ENCODE data around the gene CCL17.

Gene CCL17

DNA sequence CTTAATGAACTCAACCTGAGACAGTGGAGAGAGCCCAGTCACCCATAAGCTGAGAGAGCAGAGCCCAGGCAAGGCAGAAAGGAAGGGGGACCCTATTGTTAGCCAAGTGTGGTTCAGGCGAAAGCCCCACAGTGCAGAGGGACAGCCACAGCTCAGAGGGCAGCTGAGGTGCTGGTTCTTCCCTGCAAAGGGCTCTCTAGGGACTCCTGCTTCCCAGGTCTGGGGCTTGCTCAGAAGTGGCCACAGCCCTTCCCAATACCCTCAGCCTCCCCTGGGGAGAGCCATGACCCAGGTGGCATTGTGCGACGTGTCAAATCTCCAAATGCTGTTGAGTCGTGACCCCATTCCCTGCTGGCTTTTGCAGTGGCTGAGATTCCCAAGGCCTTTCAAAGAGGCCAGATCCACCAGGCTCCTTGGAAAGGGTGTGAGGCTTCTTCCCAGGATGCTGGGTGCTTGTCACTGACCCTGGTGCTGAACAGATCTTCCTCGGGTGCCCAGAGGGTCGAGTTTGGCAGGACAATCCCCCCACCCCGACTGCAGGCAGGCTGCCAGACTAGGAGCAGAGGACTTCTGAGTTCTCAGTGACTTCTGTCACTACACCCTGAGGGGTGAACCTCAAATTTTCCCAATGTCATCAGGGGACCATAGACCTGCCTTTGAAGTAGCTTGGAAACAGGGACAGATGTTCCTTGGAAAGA is 2.5 kb upstream of the CCL17 start:
- no peak for DNase-seq

DNA sequence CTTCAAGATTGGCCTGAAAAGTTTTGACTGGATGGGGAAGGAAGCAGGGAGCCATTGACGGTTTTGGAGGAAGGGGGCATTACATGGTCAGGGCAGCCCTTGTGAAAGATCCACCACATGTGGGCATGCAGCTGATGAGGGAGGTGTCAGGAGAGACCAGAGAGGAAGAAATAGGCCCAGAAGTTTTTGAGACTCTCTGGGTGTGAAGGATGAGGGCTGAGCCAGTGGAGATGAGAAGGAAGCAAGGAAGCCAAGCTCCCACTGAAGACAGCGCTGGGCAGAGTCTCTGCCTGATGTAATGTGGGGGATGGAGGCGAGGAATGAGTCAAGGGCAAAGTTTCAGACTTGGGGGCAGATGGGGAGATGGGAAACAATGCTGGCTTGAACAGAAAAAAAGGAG is 530 bp downstream of the CCL17 start:
- no peak for DNase-seq

DNA sequence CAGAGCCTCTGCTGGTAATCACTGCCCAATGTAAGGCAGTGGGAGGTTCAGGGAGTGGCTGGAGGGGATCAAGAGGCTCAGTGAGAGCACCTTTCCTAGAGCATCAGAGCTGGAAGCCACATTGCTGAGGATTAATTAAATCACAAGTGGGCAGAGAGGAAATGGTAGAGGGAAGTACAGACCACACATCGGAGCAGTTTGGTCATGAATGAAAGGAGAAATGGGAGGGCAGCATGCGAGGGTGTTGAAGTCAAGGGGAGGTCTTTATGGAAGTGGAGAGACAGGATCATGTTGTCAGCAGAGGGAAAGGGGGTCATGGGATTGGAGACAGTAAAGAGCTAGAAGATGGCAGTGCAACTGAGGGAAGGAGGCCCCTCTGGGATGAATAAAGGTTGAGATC is 2.3 kb downstream of the CCL17 start:
- DNase-seq = no peak

DNA sequence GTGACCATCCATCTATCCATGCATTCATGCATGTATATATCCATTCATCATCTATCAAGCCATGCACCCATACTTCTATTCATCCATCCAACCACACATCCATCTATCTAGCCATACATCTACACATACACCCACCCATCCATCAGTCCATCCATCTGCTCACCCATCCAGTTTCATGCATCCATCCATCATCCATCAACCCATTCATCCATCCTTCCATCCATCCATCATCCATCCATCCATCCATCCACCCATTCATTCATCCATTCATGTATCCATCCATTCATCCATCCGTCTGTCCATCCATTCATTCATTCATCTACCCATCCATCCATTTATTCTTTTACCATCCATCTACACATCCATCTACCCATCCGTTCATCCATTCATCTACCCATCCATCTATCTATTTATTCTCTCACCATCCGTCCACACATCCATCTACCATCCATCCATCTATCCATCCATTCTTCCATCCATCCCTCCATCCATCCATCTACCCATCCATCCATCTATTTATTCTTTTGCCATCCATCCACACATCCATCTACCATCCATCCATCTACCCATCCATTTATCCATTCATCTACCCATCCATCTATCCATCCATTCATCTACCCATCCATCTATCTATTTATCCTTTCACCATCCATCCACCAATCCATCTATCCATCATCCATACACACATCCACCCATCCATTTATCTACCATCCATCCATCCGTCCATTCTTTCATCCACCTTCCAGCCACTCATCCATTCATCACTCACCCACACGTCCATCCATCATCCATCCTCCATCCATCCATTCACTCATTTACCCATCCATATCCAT is 3.2 kb downstream of the CCL17 start:
- no peak for DNase-seq

DNA sequence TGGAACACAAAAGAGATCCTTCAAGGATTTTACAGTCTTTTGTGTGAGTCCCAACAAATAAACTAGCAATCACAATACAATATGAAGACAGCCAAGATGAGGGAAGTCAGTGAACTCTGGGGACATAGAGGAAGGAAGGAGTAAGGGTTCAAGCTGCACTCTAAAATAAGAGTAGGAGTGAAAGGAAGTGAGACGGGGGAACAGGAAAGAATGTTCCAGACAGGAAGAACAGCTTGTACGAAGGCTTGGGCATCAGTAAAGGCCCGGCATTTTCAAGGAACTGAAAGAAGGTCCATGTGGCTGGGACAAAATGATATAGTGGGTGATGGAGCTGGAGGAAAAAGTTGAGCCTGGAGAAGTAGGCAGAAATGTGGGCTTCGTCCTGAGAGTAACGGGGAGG is 4.5 kb downstream of the CCL17 start:
- no peak for DNase-seq

DNA sequence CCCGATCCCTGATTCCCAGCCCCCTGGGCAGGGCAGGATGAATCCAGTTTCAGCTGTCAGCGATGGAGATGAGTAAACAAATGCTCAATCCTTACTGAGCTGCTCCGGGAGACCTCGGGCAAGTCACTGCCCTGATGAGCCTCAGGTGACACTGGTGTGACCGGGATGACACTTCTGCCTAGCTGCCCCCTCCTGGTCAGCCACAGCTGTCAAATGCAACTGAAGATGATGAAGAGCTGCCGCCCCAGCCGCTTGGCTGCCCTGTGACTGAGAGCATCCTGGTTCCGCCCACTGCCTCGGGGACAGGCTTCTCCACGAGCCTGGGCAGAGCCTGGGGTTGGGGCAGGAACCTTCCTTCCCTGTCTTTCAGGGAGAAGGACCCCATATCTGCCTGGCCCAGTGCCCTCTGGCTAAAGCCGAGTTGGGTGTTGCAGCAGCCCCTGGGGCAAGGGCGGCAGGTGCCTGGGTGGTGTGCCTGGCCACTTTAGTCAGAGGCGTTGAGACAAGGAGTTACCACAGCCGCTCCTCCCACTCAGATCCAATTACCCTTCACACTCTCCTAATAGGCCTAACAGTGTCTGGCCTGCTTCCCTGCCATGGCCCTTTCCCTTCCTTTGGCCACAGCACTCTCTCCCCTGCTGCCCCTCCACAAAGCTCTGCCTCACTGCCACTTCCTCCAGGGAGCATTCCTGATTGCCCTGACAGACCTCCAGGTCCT is 5.5 kb downstream of the CCL17 start:
- peak; percentile 61 for DNase-seq

DNA sequence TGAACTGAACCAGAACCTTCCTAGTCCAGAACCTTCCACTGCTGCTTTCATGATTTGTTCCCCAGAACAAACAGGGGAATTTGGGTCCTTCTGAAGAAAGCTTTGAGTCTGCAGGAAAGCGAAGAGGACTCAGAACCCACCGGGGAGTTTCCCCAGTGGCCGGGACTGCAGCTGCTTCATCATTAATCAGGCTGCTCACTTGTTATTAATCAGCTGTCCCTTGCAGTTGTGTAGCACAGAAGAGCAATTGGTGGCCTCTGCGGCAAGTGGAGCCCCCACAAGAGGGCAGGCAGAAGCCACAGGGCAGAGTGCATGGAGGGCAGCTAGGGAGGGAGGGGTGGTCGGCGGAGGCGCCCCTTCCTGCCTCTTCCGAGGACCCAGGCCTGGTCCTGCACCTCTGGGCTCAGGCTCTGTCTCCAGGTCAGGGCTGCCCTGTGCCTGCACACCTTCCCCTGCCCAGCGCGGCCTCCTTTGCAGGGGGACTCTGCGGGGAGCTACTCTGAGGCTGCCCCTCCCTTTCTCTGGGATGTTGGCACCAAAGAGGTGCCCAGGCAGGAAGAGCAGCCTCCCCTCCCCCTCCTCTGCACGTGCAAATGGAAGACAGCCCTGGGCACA is 6.9 kb downstream of the CCL17 start:
- DNase-seq = no peak

DNA sequence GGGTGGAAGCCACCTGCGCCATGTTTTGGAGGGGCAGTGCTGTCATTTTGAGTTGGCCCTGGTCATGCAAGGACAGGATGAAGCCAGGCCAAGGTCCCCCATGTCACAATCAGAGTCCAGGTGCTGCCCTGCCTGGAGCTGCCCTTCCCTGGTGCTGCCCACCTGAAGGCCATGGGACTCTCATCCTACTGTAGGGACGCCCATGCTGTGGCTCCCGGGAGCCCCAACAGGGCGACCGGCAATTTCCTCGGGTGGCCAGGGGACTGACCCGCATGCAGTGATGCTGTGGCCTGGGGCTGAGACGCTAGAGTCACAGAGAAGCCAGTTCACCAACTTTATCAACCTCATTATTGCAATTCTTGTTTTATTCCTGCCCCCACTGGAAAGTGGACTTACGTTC is 8.0 kb downstream of the CCL17 start:
- no peak for DNase-seq

DNA sequence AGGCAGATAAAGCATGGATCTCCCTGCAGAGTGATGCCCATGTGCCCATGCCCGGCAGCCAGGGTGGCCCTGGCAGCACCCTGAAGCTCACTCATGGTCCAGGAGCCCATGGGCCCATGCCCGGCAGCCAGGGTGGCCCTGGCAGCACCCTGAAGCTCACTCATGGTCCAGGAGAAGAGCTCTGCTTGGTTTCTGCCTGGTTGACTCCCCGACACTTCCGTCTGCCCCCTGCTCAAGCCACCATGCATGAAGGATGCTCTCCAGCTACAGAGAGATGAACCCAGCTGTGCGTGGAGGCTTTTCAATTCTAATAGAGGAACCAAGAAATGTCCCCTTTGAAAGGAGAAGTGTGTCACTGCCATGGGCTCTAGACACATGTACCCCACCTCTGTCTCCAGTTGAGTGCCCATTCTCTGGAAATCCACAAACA is 8.7 kb downstream of the CCL17 start:
- no peak for DNase-seq

DNA sequence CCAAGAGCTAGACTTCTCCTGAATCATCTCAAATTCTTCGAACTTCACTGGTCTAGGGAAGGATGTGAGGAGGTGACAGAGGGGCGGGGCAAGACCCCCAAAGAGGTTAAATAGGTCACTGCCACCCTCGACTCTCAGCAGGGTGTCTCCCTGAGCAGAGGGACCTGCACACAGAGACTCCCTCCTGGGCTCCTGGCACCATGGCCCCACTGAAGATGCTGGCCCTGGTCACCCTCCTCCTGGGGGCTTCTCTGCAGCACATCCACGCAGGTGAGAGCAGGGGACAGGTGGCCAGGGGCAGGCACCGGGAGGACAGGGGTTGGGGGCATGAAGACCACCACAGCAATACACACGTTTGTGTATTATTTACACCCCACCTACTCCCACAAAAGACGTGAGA is 9.2 kb downstream of the CCL17 start:
- no peak for DNase-seq

DNA sequence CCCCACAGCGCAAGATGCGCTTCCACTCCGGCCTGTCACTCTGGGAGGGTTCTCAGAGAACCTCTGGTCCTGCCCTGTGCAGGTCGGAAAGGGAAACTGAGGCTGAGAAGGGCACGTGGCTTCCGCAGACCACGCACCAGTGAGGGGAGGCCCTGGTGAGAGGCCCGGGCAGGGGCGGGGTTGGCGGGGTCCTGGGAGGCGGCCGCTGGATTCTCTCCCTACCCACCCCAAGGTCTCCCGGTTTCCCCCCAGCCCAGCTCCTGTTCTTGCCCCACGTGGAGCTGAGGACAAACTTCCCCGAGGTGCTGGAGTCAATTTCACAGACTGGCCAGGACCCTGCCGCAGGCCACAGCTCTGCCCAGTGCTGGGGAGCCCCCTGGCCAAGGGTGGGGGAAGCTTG is 11.5 kb downstream of the CCL17 start:
- no peak for DNase-seq

DNA sequence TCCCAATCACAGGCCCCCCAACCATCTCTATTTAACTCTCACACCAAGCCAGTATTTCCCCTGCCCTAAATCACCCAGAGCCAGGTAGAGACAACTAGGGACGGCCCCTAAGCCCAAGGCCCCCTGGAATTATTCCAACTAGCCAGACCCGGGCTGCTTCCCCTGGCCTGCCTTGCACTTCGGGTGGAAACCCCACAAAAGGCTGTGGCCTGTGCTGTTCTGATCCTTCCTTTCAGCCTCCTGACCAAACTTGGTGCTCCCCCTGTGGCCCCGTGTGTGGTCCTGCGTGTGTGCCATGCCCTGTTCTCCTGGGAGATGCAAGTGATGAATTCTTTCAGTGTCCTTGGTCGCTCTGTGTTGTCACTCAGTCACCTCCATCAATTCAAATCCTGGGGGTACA is 14.9 kb downstream of the CCL17 start:
- no peak for DNase-seq

DNA sequence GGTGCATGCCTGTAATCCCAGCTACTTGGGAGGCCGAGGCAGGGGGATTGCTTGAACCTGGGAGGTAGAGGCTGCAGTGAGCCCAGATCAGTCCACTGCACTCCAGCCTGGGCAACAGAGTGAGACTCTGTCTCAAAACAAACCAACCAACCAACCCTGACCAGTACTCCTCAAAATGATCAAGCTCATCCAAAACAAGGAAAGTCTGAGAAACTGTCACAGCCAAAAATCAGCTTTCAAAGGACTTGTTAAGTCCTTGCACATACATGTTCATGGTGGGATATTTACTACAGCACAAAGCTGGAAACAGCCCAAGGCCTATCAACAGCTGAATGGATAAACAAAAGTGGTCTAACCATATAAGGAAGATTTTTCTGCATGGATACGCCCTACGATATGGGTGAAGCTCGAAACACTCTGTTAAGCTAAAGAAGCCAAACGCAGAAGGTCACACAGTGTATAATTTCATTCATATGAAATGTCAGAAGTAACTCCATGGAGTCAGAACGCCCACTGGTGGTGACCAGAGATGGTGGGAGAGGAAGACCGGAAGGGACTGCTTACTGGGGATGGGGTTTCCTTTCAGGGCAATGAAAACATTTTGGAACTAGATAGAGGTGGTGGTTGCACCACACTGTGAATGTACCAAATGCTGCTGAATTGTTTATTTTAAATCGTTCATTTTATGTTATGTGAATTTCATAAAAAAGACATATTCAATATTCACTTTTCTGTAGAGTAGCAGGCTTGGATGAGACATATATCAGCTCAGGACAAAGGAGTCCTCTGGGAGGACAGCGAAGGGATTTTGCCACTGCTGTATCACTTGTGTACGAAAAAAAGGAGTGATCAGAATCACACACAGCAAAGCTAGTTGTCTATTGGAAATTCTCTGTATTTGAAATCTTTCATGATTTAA is 17.7 kb downstream of the CCL17 start:
- peak; percentile 49 for DNase-seq

DNA sequence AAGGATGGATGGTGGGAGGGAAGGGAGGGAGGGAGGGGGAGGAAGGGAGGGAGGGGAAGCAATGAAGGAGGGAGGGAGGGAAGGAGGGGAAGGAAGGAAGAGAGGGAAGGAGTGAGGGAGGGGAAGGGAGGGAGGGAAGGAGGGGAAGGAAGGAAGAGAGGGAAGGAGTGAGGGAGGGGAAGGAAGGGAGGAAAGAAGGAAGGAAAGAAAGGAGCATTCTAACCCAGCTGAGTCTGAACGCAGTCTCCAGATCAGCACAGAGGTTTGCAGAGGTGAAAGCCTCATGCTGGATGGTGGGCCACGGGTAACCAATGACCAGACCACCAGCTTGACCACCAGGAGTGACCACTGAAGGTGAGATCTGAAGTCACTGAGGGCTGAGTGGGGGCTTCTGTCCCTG is 18.6 kb downstream of the CCL17 start:
- no peak for DNase-seq

DNA sequence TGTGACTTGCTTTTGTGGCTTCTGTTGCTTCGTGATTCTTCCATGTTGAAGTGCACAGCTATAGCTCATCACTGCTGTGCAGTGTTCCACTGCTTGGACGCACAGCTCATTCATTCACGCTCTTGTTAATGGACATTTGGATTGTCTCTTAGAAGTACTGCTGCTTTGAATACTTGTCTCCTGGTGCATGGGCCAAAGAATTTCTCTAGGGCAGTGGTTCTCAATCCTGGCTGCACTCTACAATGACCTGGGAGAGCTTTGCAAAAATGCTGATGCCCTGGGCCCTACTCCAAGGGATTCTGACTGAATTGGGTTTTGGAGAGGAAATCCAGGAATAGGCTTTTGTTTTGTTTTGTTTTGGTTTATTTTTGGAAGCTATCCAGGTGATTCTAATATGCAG is 20.0 kb downstream of the CCL17 start:
- no peak for DNase-seq

DNA sequence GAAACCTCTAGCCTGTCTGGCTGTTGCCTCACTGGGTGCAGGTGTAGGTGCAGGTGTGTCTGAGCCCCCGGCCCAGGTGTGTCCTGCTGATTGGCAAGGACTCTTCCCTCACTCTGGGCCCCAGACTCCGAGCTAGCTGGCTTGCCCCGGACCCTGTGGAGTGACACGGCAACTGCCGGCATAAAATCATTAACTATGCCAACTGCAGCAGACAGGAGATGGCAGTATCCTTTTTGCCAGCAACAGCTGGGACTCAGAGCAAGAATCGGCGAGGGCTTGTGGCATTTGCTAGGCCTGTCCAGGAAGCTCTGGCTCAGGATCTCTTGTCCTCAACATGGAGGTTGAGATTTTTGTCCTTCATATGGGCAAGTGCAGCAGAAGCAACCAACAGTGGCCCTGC is 21.8 kb downstream of the CCL17 start:
- DNase-seq = no peak

DNA sequence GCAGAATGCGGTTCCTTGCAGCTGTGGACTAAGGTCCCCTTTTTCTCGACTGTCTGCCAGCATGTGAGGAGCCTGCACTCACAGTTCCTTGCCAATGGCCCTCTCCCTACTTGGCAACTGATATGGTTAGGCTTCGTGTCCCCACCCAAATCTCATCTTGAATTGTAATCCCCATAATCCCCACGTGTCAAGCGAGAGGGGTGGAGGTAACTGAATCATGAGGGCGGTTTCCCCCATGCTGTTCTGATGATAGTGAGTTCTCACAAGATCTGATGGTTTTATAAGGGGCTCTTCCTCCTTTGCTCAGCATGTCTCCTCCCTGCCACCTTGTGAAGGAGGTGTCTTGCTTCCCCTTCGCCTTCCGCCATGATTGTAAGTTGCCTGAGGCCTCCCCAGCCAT is 22.7 kb downstream of the CCL17 start:
- DNase-seq = no peak

DNA sequence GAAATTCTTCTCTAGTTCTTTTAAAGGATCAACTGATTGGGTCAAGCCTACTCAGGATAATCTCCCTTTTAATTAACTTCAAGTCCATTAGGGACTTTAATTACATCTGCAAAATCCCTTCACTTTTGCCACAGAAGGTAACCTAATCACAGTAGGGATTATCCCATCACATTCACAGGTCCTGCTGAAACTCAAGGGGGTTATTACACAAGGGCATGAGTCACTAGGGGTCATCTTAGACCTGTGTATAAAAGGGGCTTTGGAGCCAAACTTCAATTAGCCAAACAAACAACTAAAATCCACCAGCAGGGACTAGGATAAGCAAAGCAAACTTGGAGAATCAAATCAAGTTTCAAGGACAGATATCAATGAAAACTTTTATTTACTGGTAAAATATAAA is 23.3 kb downstream of the CCL17 start:
- no peak for DNase-seq

DNA sequence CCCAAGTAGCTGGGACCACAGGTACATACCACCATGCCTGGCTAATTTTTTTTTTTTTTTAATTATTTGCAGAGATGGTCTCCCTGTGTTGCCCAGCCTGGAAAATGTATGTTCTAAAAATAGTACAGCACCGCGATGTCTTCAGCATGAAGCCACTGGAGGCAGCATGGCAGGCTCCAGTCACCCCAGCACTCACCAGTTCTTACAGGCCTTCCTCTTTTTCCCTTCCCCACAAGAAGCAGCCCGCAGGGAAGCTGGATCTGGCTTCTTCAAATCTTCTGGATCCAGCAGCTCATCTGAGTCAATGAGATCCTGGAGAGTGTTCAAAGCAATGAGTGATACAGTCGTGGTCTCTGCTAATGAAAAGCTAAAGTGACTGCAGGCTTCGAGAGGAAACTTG is 26.4 kb downstream of the CCL17 start:
- no peak for DNase-seq

DNA sequence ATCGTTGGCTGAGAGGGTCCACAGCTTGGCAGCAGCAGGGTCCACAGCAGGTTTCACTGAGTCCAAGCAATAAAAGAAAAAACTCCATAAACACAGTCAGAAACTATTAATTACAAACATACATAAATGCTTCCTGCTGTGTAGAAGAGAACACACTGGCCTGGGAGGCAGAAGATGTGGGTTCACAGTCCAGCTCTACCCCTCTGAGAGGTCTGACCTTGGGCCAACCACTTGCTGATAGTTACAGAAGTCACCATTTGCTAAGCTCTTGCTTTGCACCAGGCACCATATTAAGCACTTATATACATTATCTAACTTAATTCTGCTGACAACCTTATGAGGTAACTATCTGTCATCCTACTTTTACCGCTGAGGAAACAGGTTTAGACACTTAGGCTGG is 27.9 kb downstream of the CCL17 start:
- DNase-seq = no peak

DNA sequence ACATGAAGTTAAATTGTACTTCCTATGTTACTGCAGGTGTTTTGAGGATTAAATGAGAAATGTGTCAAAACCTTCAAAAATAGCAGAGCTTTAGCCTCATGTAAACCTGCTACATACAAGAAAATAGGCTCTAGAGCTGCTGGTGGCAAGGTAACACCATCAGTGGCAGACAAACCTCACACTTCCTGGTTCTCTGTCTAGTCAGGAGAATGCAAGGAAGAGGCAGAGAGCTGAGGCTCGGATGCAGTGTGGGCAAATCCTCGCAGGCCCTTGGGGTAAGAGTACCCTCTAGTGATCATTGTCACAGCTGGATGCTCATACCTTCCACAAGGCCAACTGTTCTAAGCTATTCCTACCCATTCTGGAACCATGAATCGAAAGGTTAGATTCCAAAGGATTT is 28.4 kb downstream of the CCL17 start:
- no peak for DNase-seq

DNA sequence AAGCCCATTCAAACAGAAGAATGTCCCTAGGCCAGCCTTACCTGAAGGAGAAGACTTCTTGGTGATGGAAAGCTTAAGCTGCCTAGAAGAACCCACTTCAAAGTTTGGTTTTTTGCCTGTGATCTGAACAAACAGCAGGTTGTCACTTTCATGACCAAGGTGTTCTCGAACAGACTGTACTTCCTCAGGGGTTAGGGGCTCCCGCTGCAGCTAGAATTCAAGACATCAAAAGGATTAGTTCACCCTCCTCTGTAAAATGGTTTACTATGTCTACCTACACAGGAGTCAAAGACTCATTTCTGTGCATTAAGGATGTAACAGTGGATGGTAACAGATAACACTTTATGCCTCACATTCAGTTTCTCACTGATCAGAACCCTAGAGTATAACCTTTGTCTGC is 29.4 kb downstream of the CCL17 start:
- no peak for DNase-seq
